ENCODE measurements around the gene RTP3. TPM values are rescaled to one million over a fixed set of nuclear protein-coding genes. Genes with fewer than 3 reads are reported as not detected.

RTP3 gene
- total and polyA plus RNA-seq, 2 of the 8 experiments (the other 6 are each of a cell fraction or from before 2014, with no cell fraction given) = 0.08 TPM; not detected in 1

DNA sequence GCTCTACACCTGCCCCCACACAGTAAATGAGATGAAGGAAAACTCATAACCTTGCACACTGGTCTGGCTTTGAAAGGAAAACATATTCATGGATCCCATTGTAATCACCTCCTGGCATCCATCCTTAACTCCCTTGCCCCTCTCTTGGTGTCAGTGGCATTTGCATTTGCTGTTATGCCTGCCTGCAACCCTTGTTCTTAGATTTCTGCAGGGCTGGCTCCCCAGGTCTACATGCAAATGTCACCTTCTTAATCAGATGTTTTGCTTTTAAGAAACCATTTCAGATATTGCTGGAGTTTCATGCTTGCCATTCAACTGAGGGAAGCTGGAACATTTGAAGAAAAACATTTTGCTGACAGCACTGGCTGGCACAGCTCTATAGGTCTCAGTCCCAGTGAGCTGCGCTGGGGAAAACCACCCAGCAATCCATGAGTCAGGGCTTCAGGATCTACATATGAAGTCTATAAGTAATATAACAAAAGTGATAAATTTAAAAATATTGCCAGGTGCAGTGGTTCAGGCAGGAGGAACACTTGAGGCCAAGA is 49.2 kb downstream of the RTP3 start:
- no peak overlapping the region for H3K23ac ChIP-seq (ENCODE audit: insufficient read length)
- H3K9ac ChIP-seq (replicated peaks in 1 of 4; ENCODE audit: extremely low read depth in 1 of 4, low read depth in 3 of 4, low read length in 3 of 4) = no peak overlapping the region; a peak in 2 of 7 replicates
- H4K20me1 ChIP-seq (replicated peaks in 1 of 2; ENCODE audit: control insufficient read depth in 1 of 2, insufficient read depth in 2 of 2, low read length in 2 of 2) = no peaks in the 10 kb centered on the region
- H2BK120ac ChIP-seq (replicated peaks; ENCODE audit: low read depth, low read length) = peak overlapping the region; percentile 91
- no peak overlapping the region for H2AFZ ChIP-seq (ENCODE audit: low read length)
- peak overlapping the region; percentile 52 for H4K91ac ChIP-seq (replicated peaks; ENCODE audit: insufficient read length, low read length)
- H3K4me3 ChIP-seq (ENCODE audit: extremely low read depth in 1 of 4, insufficient read depth in 2 of 4, low read depth in 3 of 4, low read length in 4 of 4) = peak overlapping the region in 1 of 4 experiments; percentile 2; a peak in 1 of 8 replicates
- no peaks in the 10 kb centered on the region for H3K23me2 ChIP-seq (ENCODE audit: low read depth, low read length)
- no peaks in the 10 kb centered on the region for H3K79me1 ChIP-seq (ENCODE audit: low read depth, low read length)
- no peak overlapping the region for H2AK5ac ChIP-seq (ENCODE audit: low read depth, low read length)
- H2BK12ac ChIP-seq (ENCODE audit: low read depth, low read length) = peak overlapping the region; percentile 60; the same call in 1 of the 2 replicates
- H4K5ac ChIP-seq (ENCODE audit: insufficient read length, low read depth, low read length) = no peak overlapping the region
- peak overlapping the region; percentile 18; the same call in 1 of the 2 replicates for H2BK5ac ChIP-seq (ENCODE audit: low read depth, low read length)
- ChIA-PET POLR2A (ENCODE audit: partially characterized antibody) (interaction anchor here (0.6 to 8.3 kb wide), 11 partner anchors 11 to 552 kb away, joined by 3 to 145 read pairs (median 5); a partner anchor contains a TSS), CTCF (ENCODE audit: partially characterized antibody) (interaction anchor here (0.5 to 3.1 kb wide), 13 partner anchors 12 to 88 kb away, joined by 3 to 20 read pairs (median 4); partner anchors contain the start of gene RTP3)
- peaks cover 13 to 18% of the 10 kb centered on the region in 2 experiments for H3K9me3 ChIP-seq (ENCODE audit: insufficient read depth in 2 of 2, low read depth in 1 of 2, low read length in 1 of 2)
- H2BK20ac ChIP-seq (ENCODE audit: low read length) = peak overlapping the region; percentile 98
- no peak overlapping the region for H3K14ac ChIP-seq (ENCODE audit: insufficient read length)
- H3K4me1 ChIP-seq (replicated peaks in 1 of 4; ENCODE audit: control insufficient read depth in 3 of 4, insufficient read depth in 4 of 4, low read length in 3 of 4) = peaks cover 14 to 20% (median 16%) of the 10 kb centered on the region in 4 experiments
- H3K36me3 ChIP-seq (ENCODE audit: control insufficient read depth in 2 of 4, insufficient read depth in 4 of 4, low read length in 3 of 4) = peaks cover 0 to 10% (median 3%) of the 10 kb centered on the region in 4 experiments; a peak in 2 of 8 replicates
- H3K4ac ChIP-seq (replicated peaks; ENCODE audit: insufficient read length, low read depth, low read length) = peak overlapping the region; percentile 4
- DNase-seq (ENCODE audit: low read depth in 1 of 2, low spot score in 2 of 2) = no peak
- H3K27me3 ChIP-seq (replicated peaks in 1 of 4; ENCODE audit: control insufficient read depth in 3 of 4, extremely low read depth in 1 of 4, insufficient read depth in 3 of 4, low read length in 3 of 4) = no peaks in the 10 kb centered on the region
- H3K4me2 ChIP-seq (ENCODE audit: insufficient read depth in 1 of 2, low read depth in 2 of 2, low read length in 2 of 2) = peak overlapping the region; percentile 9 to 50; a peak in 3 of 4 replicates
- H3K79me2 ChIP-seq (ENCODE audit: control insufficient read depth in 1 of 2, insufficient read depth in 2 of 2, low read length in 2 of 2) = no peaks in the 10 kb centered on the region; a peak in 1 of 4 replicates
- no peak for FAIRE-seq
- H3K56ac ChIP-seq (replicated peaks; ENCODE audit: insufficient read length, low read depth, low read length) = no peak overlapping the region
- no peak overlapping the region for H3K27ac ChIP-seq (ENCODE audit: low read depth, low read length)
- no peak overlapping the region for H2BK15ac ChIP-seq (ENCODE audit: low read length)
- H3K18ac ChIP-seq (ENCODE audit: extremely low read depth, low read length) = peak overlapping the region; percentile 44
- WGBS, 2 experiments (ENCODE audit: extremely low coverage in 1 of 2, insufficient coverage in 1 of 2, insufficient read length in 1 of 2, insufficient replicate concordance in 2 of 2, low coverage in 1 of 2, low lambda C conversion rate in 2 of 2, missing lambda C conversion rate in 1 of 2) = 71% methylated on average over 1 of the region's 1 CpG; no CpG with 5 or more reads in 1 of the 2 experiments
- H4K8ac ChIP-seq (ENCODE audit: extremely low read depth, insufficient read depth, low read length) = peak overlapping the region; percentile 25; the same call in 1 of the 2 replicates
- TF ChIP-seq RNF2 (IDR thresholded peaks at IDR 0.05; ENCODE audit: borderline replicate concordance, low read depth, low read length, missing control alignments, poor library complexity, severe bottlenecking) (no peak), PHF8 (conservative IDR thresholded peaks at IDR 0.05; ENCODE audit: low read depth, low read length) (no peak), CHD2 (IDR thresholded peaks at IDR 0.05; ENCODE audit: low read length) (no peak), EZH2 (IDR thresholded peaks at IDR 0.05; ENCODE audit: low read depth, low read length, severe bottlenecking) (no peak), NANOG (IDR thresholded peaks at IDR 0.05; ENCODE audit: insufficient read depth, low read depth, low read length, poor library complexity, severe bottlenecking) (no peak), GTF2F1 (IDR thresholded peaks at IDR 0.05; ENCODE audit: borderline replicate concordance, low read depth, low read length) (no peak)
- TF ChIP-seq, protein P1, sequence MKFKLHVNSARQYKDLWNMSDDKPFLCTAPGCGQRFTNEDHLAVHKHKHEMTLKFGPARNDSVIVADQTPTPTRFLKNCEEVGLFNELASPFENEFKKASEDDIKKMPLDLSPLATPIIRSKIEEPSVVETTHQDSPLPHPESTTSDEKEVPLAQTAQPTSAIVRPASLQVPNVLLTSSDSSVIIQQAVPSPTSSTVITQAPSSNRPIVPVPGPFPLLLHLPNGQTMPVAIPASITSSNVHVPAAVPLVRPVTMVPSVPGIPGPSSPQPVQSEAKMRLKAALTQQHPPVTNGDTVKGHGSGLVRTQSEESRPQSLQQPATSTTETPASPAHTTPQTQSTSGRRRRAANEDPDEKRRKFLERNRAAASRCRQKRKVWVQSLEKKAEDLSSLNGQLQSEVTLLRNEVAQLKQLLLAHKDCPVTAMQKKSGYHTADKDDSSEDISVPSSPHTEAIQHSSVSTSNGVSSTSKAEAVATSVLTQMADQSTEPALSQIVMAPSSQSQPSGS (IDR thresholded peaks at IDR 0.05; ENCODE audit: low read length) = no peak
- TF ChIP-seq, protein P2, sequence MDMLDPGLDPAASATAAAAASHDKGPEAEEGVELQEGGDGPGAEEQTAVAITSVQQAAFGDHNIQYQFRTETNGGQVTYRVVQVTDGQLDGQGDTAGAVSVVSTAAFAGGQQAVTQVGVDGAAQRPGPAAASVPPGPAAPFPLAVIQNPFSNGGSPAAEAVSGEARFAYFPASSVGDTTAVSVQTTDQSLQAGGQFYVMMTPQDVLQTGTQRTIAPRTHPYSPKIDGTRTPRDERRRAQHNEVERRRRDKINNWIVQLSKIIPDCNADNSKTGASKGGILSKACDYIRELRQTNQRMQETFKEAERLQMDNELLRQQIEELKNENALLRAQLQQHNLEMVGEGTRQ (IDR thresholded peaks at IDR 0.05; ENCODE audit: low read length) = no peak
